HG02852 (cell line): ENCODE results near the gene AMDHD2.
A peak's percentile ranks its signal among the peaks of the same experiment; 100 is the strongest.
"Not testable (repeated sequence)": the region's sequence is repeated elsewhere in the genome, so short reads cannot be mapped to it uniquely, and the experiment has no call there.

Experiments used
- ATAC-seq: cut with Tn5 transposase; IDR thresholded peaks from one replicate; pipeline ENCODE4 v1.9.1; 2021; ENCODE audit warnings: mild to moderate bottlenecking, moderate library complexity; ENCODE audit not compliant: unreplicated experiment

AMDHD2 gene

GRCh38 chr16:2520097-2520783 lies at the start of gene AMDHD2:
TSS of gene AMDHD2 (plus strand) at chr16:2520371. CDS start at chr16:2520459, 88 bp downstream.
- ATAC-seq, result no peak

GRCh38 chr16:2470603-2471015 lies 49.6 kb upstream of the AMDHD2 start:
- no peak for ATAC-seq

GRCh38 chr16:2471016-2471652 lies 49.0 kb upstream of the AMDHD2 start, which contains the start of gene NTN3:
TSS of gene NTN3 (plus strand) at chr16:2471297. CDS start at chr16:2471702, 405 bp downstream.
- ATAC-seq, result no peak

GRCh38 chr16:2471653-2472487 lies 48.3 kb upstream of the AMDHD2 start:
- ATAC-seq, result no peak

- no peak for ATAC-seq
Measured at GRCh38 chr16:2472488-2472864, 47.7 kb upstream of the AMDHD2 start.

GRCh38 chr16:2472885-2473445 lies 47.2 kb upstream of the AMDHD2 start:
- ATAC-seq, result no peak

GRCh38 chr16:2473446-2473926 lies 46.7 kb upstream of the AMDHD2 start:
- no peak for ATAC-seq

- peak; percentile 24 for ATAC-seq
Measured at GRCh38 chr16:2473999-2474876, 45.9 kb upstream of the AMDHD2 start.

GRCh38 chr16:2474877-2475412 lies 45.2 kb upstream of the AMDHD2 start, which contains the start of gene TBC1D24:
TSS of gene TBC1D24 (plus strand) at chr16:2475127. CDS start at chr16:2496149, 21,022 bp downstream.
- ATAC-seq, result peak; percentile 64

- ATAC-seq, result no peak
Measured at GRCh38 chr16:2475413-2476344, 44.5 kb upstream of the AMDHD2 start.

GRCh38 chr16:2476345-2476720 lies 43.8 kb upstream of the AMDHD2 start:
- no peak for ATAC-seq

GRCh38 chr16:2476741-2477140 lies 43.4 kb upstream of the AMDHD2 start:
- no peak for ATAC-seq

GRCh38 chr16:2477327-2477726 lies 42.8 kb upstream of the AMDHD2 start:
- no peak for ATAC-seq

- no peak for ATAC-seq
Measured at GRCh38 chr16:2478279-2478678, 41.9 kb upstream of the AMDHD2 start.

- not testable (repeated sequence) for ATAC-seq
Measured at GRCh38 chr16:2479996-2480395, 40.2 kb upstream of the AMDHD2 start.

GRCh38 chr16:2480948-2481347 lies 39.2 kb upstream of the AMDHD2 start:
- ATAC-seq, result no peak

GRCh38 chr16:2481676-2482075 lies 38.5 kb upstream of the AMDHD2 start:
- no peak for ATAC-seq

GRCh38 chr16:2482249-2482648 lies 37.9 kb upstream of the AMDHD2 start:
- no peak for ATAC-seq
